C4-2B (cell line): ENCODE measurements around the gene TBL1Y.

Source experiments
- H3K27ac ChIP-seq: fragments of 450-650 bp; 2 replicates; pipeline ENCODE4 v1.5.1; 2017
- ZFX ChIP-seq: fragments of 450-650 bp; IDR thresholded peaks from 2 replicates; pipeline ENCODE4 v1.6.1; 2017
- TF ChIP-seq, protein P1 (sequence below): fragments of 450-650 bp; conservative IDR thresholded peaks from 2 replicates; pipeline ENCODE4 v1.5.1; 2017; ENCODE audit warnings: mild to moderate bottlenecking

Gene TBL1Y

DNA sequence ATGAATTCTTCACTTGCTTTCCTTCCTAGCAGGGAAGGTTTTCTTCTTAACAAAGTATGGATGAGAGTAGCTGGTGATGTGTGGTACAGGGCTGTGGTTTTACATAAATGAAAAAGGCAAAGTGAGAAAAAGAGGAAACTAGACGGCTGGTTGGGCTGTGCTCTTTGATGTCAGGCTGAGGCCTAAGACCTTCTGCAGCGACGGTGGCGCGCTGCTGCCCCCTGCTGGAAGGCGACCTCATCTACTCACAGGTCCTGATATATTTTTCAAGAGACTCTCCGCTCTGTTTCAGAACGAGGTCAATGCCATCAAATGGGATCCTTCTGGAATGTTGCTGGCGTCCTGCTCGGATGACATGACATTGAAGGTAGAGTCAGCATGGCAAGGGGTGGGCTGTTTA, 175.1 kb downstream of the TBL1Y start:
- H3K27ac ChIP-seq, result no peak overlapping the region
- no peak for TF ChIP-seq ZFX
- TF ChIP-seq, protein P1, sequence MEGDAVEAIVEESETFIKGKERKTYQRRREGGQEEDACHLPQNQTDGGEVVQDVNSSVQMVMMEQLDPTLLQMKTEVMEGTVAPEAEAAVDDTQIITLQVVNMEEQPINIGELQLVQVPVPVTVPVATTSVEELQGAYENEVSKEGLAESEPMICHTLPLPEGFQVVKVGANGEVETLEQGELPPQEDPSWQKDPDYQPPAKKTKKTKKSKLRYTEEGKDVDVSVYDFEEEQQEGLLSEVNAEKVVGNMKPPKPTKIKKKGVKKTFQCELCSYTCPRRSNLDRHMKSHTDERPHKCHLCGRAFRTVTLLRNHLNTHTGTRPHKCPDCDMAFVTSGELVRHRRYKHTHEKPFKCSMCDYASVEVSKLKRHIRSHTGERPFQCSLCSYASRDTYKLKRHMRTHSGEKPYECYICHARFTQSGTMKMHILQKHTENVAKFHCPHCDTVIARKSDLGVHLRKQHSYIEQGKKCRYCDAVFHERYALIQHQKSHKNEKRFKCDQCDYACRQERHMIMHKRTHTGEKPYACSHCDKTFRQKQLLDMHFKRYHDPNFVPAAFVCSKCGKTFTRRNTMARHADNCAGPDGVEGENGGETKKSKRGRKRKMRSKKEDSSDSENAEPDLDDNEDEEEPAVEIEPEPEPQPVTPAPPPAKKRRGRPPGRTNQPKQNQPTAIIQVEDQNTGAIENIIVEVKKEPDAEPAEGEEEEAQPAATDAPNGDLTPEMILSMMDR, result no peak

DNA sequence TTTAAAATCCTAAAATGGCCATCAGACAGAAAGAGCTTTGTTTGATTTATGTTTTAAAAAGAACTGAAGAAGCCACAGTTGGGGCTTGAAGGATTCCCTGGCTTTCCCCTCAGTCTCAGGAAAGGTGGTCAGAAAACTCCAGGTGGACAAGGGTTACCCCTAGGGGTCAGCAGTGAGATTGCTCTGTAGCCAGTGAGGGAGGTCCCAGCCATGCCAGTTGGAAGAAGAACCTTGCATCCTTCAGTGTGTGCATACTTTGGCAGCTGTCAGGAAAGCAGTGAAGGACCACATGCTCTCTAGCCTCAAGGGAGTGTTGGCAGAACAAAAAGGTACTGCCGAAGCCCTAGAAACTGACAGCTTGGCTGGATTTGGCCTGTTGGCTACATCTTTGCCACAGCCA, 182.3 kb downstream of the TBL1Y start:
- TF ChIP-seq, protein P1, result no peak
- TF ChIP-seq ZFX, result no peak
- H3K27ac ChIP-seq, result no peak overlapping the region

DNA sequence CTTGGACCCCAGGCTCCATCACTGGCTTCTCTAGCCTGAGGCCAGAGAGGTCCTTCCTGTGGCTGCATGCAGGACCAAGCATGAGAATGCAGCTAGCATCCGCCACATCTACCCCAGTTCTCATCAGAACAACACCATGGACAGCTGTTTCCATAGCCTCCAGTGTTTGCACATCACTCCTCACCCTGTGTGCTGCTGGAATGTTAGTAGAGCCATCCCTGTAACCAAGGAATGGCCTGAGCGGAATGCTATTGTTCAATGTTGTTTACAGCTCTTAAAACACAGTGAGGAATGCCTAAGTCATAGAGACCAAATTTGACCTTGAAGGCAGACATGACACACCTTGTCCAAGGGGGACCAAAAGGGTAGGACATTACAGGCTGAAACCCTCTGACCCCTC, 183.9 kb downstream of the TBL1Y start:
- TF ChIP-seq, protein P1, result no peak
- no peak for TF ChIP-seq ZFX
- H3K27ac ChIP-seq, result no peak overlapping the region

DNA sequence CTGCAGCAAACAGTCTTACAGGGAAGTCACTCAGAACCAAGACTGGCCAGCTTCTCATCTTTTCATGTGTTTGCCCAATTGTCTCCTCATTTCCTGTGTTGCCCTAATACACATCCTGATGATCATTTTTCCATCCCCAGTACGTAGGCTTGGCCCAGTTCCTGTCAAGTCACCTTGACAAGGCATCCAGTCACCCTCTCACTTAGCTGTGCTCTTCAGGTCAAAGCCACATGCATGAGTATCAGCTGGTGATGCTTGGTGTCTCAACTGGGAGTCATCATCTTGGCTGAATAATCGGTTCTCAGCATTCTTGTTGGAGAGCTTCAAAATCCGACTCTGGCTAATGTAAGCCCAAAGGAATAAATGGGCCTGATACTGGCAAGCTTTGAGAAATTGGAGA, 186.5 kb downstream of the TBL1Y start:
- no peak for TF ChIP-seq ZFX
- TF ChIP-seq, protein P1, result no peak
- no peak overlapping the region for H3K27ac ChIP-seq

DNA sequence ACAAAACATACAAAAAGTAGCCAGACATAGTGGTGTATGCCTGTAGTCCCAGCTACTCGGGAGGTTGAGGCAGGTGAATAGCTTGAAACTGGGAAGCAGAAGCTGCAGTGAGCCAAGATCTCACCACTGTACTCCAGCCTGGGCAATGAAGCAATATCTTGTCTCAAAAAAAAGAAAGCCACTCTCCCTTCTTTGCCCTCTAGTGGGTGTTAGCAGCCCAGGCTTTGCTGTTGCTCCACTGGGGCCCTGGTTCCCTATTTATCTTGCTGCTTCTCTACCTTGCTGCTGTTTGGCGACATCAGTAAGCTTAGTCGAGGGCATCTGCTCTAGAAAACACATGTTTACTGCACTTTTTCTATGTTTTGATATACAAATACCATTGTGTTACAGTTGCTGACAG, 189.2 kb downstream of the TBL1Y start:
- H3K27ac ChIP-seq, result no peak overlapping the region
- TF ChIP-seq, protein P1, result no peak
- TF ChIP-seq ZFX, result no peak

DNA sequence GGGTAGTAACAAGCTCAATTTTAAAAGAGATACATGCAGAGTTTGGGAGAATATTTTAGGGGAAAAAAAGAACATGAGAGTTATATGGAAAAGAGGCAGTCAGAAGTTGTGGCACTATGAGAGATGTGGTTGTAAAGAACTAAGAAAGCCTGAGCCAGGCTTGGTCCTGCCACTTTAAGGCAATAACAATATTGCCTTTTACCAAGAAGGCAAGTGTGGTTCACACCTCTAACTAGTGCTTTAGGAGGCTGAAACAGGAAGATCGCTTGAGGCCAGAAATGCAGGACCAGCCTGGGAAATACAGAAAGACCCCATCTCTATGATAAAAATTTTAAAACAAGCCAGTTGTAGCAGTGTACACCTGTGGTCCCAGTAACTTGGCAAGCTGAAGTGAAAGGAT, 192.2 kb downstream of the TBL1Y start:
- H3K27ac ChIP-seq, result no peak overlapping the region
- no peak for TF ChIP-seq ZFX
- TF ChIP-seq, protein P1, result no peak

DNA sequence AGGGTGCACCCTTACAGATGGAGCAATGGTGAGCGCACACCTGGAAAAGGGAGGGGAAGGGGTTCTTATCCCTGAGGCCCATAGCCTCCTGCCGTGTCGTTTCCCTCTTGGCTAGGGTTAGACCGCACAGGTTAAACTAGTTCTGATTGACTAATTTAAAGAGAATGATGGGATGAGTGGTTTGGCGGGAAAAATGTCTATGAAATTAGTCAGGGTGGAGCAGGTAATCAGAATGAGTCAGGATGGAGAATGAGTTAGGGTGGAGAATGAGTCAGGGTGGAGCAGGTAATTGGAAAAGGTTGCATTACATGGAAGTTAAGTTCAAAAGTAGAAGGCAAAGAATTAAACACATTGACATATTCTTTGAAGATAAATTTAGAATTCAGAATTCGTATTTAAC, 196.7 kb downstream of the TBL1Y start:
- TF ChIP-seq, protein P1, result no peak
- TF ChIP-seq ZFX, result no peak
- H3K27ac ChIP-seq, result no peak overlapping the region
